IMR-90 (cell line): ENCODE data around the gene SLC22A4. TPM values are rescaled to one million over a fixed set of nuclear protein-coding genes. Genes with fewer than 3 reads are reported as not detected.

Experiments used
- ATAC-seq: fragments of 200-7000 bp; cut with Tn5 transposase; 2 replicates; pipeline ENCODE4 v1.9.1; 2020; ENCODE audit warnings: low read depth, mild to moderate bottlenecking, moderate library complexity
- BruUV-seq: library from RNA; stranded (reverse); fragments of 400-500 nt; replicated peaks from 2 replicates; lab custom pipeline; 2021; lab: Mats Ljungman, UMichigan
- CTCF ChIA-PET: fragments of 300-600 bp; formaldehyde crosslinking; extraction: SDS; loops from one replicate; lab custom pipeline; 2021; ENCODE audit warnings: antibody characterized with exemption; lab: Yijun Ruan, JAX
- POLR2A ChIA-PET: fragments of 300-600 bp; sonication (Branson Sonifier 250); formaldehyde crosslinking; loops from one replicate; lab custom pipeline; 2022; ENCODE audit warnings: antibody characterized with exemption; ENCODE audit not compliant: unreplicated experiment; lab: Charles Lee
- DNase-seq: peaks from one replicate; pipeline ENCODE4 v3.0.0; 2013
- H2AFZ ChIP-seq: replicated peaks from 2 replicates; pipeline ENCODE3; 2013; ENCODE audit warnings: low read length, mild to moderate bottlenecking; ENCODE audit not compliant: poor library complexity
- H2AK5ac ChIP-seq: 2 replicates; pipeline ENCODE4 v1.6.1; 2013; ENCODE audit warnings: low read depth, low read length, inconsistent platforms
- H2AK9ac ChIP-seq: replicated peaks from 2 replicates; pipeline ENCODE3; 2013; ENCODE audit warnings: mild to moderate bottlenecking, low read depth, low read length, moderate library complexity; ENCODE audit not compliant: poor library complexity
- H2BK120ac ChIP-seq: 2 replicates; pipeline ENCODE4 v1.6.1; 2013; ENCODE audit warnings: low read depth, low read length, inconsistent platforms
- H2BK15ac ChIP-seq: 3 replicates; pipeline ENCODE4 v1.6.1; 2013; ENCODE audit warnings: low read depth, low read length, inconsistent platforms
- H2BK20ac ChIP-seq: 2 replicates; pipeline ENCODE4 v1.6.1; 2013; ENCODE audit warnings: low read depth, mild to moderate bottlenecking, inconsistent platforms, low read length, moderate library complexity
- H2BK5ac ChIP-seq: 2 replicates; pipeline ENCODE4 v1.6.1; 2013; ENCODE audit warnings: mild to moderate bottlenecking, low read depth, low read length, inconsistent platforms; ENCODE audit not compliant: poor library complexity, severe bottlenecking
- H3K14ac ChIP-seq: replicated peaks from 2 replicates; pipeline ENCODE4 v1.6.1; 2013; ENCODE audit warnings: low read depth, low read length, inconsistent platforms
- H3K18ac ChIP-seq: 2 replicates; pipeline ENCODE4 v1.6.1; 2013; ENCODE audit warnings: low read depth, low read length, control low read depth
- H3K23ac ChIP-seq: 2 replicates; pipeline ENCODE4 v1.6.1; 2013; ENCODE audit warnings: low read depth, low read length, inconsistent platforms
- H3K27ac ChIP-seq: 2 replicates; pipeline ENCODE4 v1.5.1; 2013; ENCODE audit warnings: mild to moderate bottlenecking, control low read depth, low read length; ENCODE audit not compliant: insufficient read depth
- H3K27me3 ChIP-seq: 2 replicates; pipeline ENCODE4 v1.6.1; 2013; ENCODE audit warnings: low read length; ENCODE audit not compliant: control insufficient read depth, insufficient read depth
- H3K36me3 ChIP-seq: 2 replicates; pipeline ENCODE4 v1.6.1; 2013; ENCODE audit warnings: low read length, mixed read lengths; ENCODE audit not compliant: control insufficient read depth, insufficient read depth
- H3K4ac ChIP-seq: 2 replicates; pipeline ENCODE4 v1.6.1; 2013; ENCODE audit warnings: low read depth, low read length, inconsistent platforms
- H3K4me1 ChIP-seq: 2 replicates; pipeline ENCODE4 v1.6.1; 2013; ENCODE audit warnings: low read length, mixed read lengths; ENCODE audit not compliant: control insufficient read depth, insufficient read depth
- H3K4me2 ChIP-seq: 2 replicates; pipeline ENCODE4 v1.6.1; 2013; ENCODE audit warnings: low read depth, mild to moderate bottlenecking, control low read depth, low read length, moderate library complexity
- H3K4me3 ChIP-seq: 2 replicates; pipeline ENCODE4 v1.5.1; 2013; ENCODE audit warnings: low read depth, mild to moderate bottlenecking, control low read depth, low read length, moderate library complexity; ENCODE audit not compliant: insufficient read depth
- H3K56ac ChIP-seq: 2 replicates; pipeline ENCODE4 v1.6.1; 2013; ENCODE audit warnings: low read length, inconsistent platforms; ENCODE audit not compliant: insufficient read depth; ENCODE audit errors: extremely low read depth
- H3K79me1 ChIP-seq, 2 experiments: 2 replicates each; pipeline ENCODE4 v1.6.1; 2013; ENCODE audit warnings: low read length in 2 of 2, inconsistent platforms in 1 of 2, low read depth in 1 of 2
- H3K9ac ChIP-seq: 2 replicates; pipeline ENCODE4 v1.6.1; 2013; ENCODE audit warnings: low read depth, low read length, control low read depth
- H3K9me1 ChIP-seq: 2 replicates; pipeline ENCODE4 v1.6.1; 2013; ENCODE audit warnings: low read length, inconsistent platforms; ENCODE audit not compliant: insufficient read depth
- H3K9me3 ChIP-seq: 2 replicates; pipeline ENCODE4 v1.6.1; 2013; ENCODE audit warnings: low read length; ENCODE audit not compliant: control insufficient read depth, insufficient read depth
- H4K20me1 ChIP-seq: 2 replicates; pipeline ENCODE4 v1.6.1; 2013; ENCODE audit warnings: low read length, inconsistent platforms; ENCODE audit not compliant: insufficient read depth
- H4K5ac ChIP-seq: 2 replicates; pipeline ENCODE4 v1.6.1; 2013; ENCODE audit warnings: mild to moderate bottlenecking, low read depth, low read length, control low read depth
- H4K8ac ChIP-seq, 2 experiments: 2 replicates each; pipeline ENCODE4 v1.6.1; 2013; ENCODE audit warnings: low read depth in 2 of 2, low read length in 2 of 2, control low read depth in 1 of 2, inconsistent platforms in 1 of 2
- H4K91ac ChIP-seq: 2 replicates; pipeline ENCODE4 v1.6.1; 2013; ENCODE audit warnings: low read depth, low read length, inconsistent platforms; ENCODE audit not compliant: insufficient read depth
- BHLHE40 ChIP-seq: fragments of 150-350 bp; IDR thresholded peaks from 2 replicates; pipeline ENCODE4 v1.6.1; 2016; ENCODE audit warnings: mild to moderate bottlenecking, low read depth, low read length
- CEBPB ChIP-seq: IDR thresholded peaks from 2 replicates; pipeline ENCODE4 v1.6.1; 2012; ENCODE audit warnings: low read depth, low read length, improper control_type of control experiment
- CHD1 ChIP-seq: IDR thresholded peaks from 2 replicates; pipeline ENCODE4 v1.6.1; 2012; ENCODE audit warnings: low read depth, low read length, improper control_type of control experiment
- CTCF ChIP-seq: conservative IDR thresholded peaks from 2 replicates; pipeline ENCODE4 v1.5.1; 2012; ENCODE audit warnings: mild to moderate bottlenecking, low read depth, low read length, improper control_type of control experiment
- ELK1 ChIP-seq: fragments of 150-350 bp; IDR thresholded peaks from 2 replicates; pipeline ENCODE4 v1.6.1; 2016; ENCODE audit warnings: low read depth, mild to moderate bottlenecking, low read length, moderate library complexity, borderline replicate concordance
- FOS ChIP-seq: fragments of 150-350 bp; IDR thresholded peaks from 2 replicates; pipeline ENCODE4 v1.6.1; 2016; ENCODE audit warnings: low read depth, low read length
- MAFK ChIP-seq: IDR thresholded peaks from 2 replicates; pipeline ENCODE4 v1.6.1; 2012; ENCODE audit warnings: low read depth, low read length, improper control_type of control experiment
- MAZ ChIP-seq: IDR thresholded peaks from 2 replicates; pipeline ENCODE4 v1.6.1; 2012; ENCODE audit warnings: low read depth, mild to moderate bottlenecking, low read length, improper control_type of control experiment, moderate library complexity, borderline replicate concordance
- POLR2A ChIP-seq: IDR thresholded peaks from 2 replicates; pipeline ENCODE4 v1.6.1; 2012; ENCODE audit warnings: mild to moderate bottlenecking, low read depth, low read length
- RAD21 ChIP-seq: IDR thresholded peaks from 2 replicates; pipeline ENCODE4 v1.6.1; 2012; ENCODE audit warnings: low read length, improper control_type of control experiment
- RCOR1 ChIP-seq: IDR thresholded peaks from 2 replicates; pipeline ENCODE4 v1.6.1; 2012; ENCODE audit warnings: mild to moderate bottlenecking, low read length, improper control_type of control experiment; ENCODE audit not compliant: insufficient replicate concordance
- RFX5 ChIP-seq: IDR thresholded peaks from 2 replicates; pipeline ENCODE4 v1.8.0; 2012; ENCODE audit warnings: low read depth, mild to moderate bottlenecking, low read length, moderate library complexity
- SMC3 ChIP-seq: fragments of 150-350 bp; IDR thresholded peaks from 2 replicates; pipeline ENCODE4 v1.6.1; 2016; ENCODE audit warnings: low read depth, mild to moderate bottlenecking, antibody characterized with exemption, low read length, moderate library complexity
- USF2 ChIP-seq: fragments of 150-350 bp; IDR thresholded peaks from 2 replicates; pipeline ENCODE4 v1.6.1; 2017; ENCODE audit warnings: mild to moderate bottlenecking, antibody characterized with exemption, low read length, low read depth
- WGBS, 2 experiments: methylation state at CpG; one replicate each; pipeline versions ENCODE4 v1.1.5 to v1.1.7; 2013; ENCODE audit warnings: missing lambda C conversion rate in 2 of 2; ENCODE audit not compliant: insufficient read length in 1 of 2; ENCODE audit errors: extremely low coverage in 2 of 2; 5-methylcytosine and 5-hydroxymethylcytosine counted together
- dilution Hi-C: fragments of 300-500 bp; cut with HindIII; formaldehyde crosslinking; loops from one replicate; pipeline ENCODE4 v1.14.3; 2018; ENCODE audit warnings: low sequenced_read_pairs; ENCODE audit not compliant: unreplicated experiment
- in situ Hi-C: fragments of 300-500 bp; cut with MboI; formaldehyde crosslinking; loops from 3 replicates; pipeline ENCODE4 v1.14.3; 2019; ENCODE audit warnings: low sequenced_read_pairs, inconsistent platforms, mixed read lengths
- intact Hi-C: fragments of 100-400 bp; cut with micrococcal nuclease; formaldehyde crosslinking; loops from 2 replicates; pipeline ENCODE4 v1.10.0; 2022
- polyA plus RNA-seq, 3 experiments: library from polyadenylated mRNA; depleted of rRNA; stranded (reverse); fragments of >200 nt; gene quantifications; 2 replicates each; pipeline ENCODE4 v1.2.3, GENCODE V29; 2012; ENCODE audit warnings: low replicate concordance in 1 of 3
- total RNA-seq: library from RNA; depleted of rRNA; stranded (reverse); fragments of >200 nt; gene quantifications from 2 replicates; pipeline ENCODE4 v1.2.3, GENCODE V29; 2012

The SLC22A4 gene
- total and polyA plus RNA-seq, 2 of the 4 experiments (the other 2 are of a cell fraction), result 2.6 to 3.2 TPM

- no peak overlapping the region for H2AFZ ChIP-seq
- no peak overlapping the region for H3K4me2 ChIP-seq
- no peak overlapping the region for H2BK15ac ChIP-seq
- POLR2A ChIA-PET, result no interaction called here
- H3K4me3 ChIP-seq, result no peak overlapping the region
- no peak overlapping the region for H3K9ac ChIP-seq
- H3K27ac ChIP-seq, result no peak overlapping the region
- in situ Hi-C loops, result no loop called here
- peaks cover 3% of the 10 kb centered on the region for H4K20me1 ChIP-seq
- H4K91ac ChIP-seq, result no peak overlapping the region
- H3K23ac ChIP-seq, result no peak overlapping the region
- H3K79me1 ChIP-seq, result peaks cover 5 to 33% of the 10 kb centered on the region in 2 experiments; a peak in 3 of 4 replicates
- DNase-seq, result peak; percentile 39
- intact Hi-C loops, result no loop called here
- H2AK9ac ChIP-seq, result no peak overlapping the region
- no peak overlapping the region for H3K14ac ChIP-seq
- H3K18ac ChIP-seq, result no peak overlapping the region
- H4K5ac ChIP-seq, result no peak overlapping the region
- no peak overlapping the region for H2BK20ac ChIP-seq
- 51% methylated on average over 15 of the region's 37 CpGs; no CpG with 5 or more reads in 1 of the 2 experiments for WGBS, 2 experiments
- H2BK5ac ChIP-seq, result no peak overlapping the region
- dilution Hi-C loops, result no loop called here
- CTCF ChIA-PET, result interaction anchor here (0.7 to 1.4 kb wide), 4 partner anchors 9 to 43 kb away, joined by 3 to 4 read pairs (median 3); no protein-coding TSS in a partner anchor
- H3K36me3 ChIP-seq, result peaks cover 50% of the 10 kb centered on the region
- H3K56ac ChIP-seq, result no peak overlapping the region
- no TSS peak for BruUV-seq
- H3K27me3 ChIP-seq, result no peaks in the 10 kb centered on the region
- H3K4ac ChIP-seq, result no peak overlapping the region
- H3K4me1 ChIP-seq, result peaks cover 24% of the 10 kb centered on the region
- no peak overlapping the region for H2AK5ac ChIP-seq
- no peak overlapping the region for H2BK120ac ChIP-seq
- no peaks in the 10 kb centered on the region for H3K9me3 ChIP-seq
- no peak overlapping the region for H4K8ac ChIP-seq
- no peak for ATAC-seq
- peaks cover 26% of the 10 kb centered on the region for H3K9me1 ChIP-seq
- TF ChIP-seq CEBPB (no peak), MAFK (no peak), USF2 (no peak), POLR2A (no peak), BHLHE40 (no peak), MAZ (peak; percentile 42; the same call in 1 of the 2 replicates), SMC3 (peak; percentile 65), ELK1 (no peak), FOS (no peak), CTCF (peak; percentile 72), CHD1 (no peak), RAD21 (peak; percentile 66), RFX5 (no peak), RCOR1 (no peak)
Measured at GRCh38 chr5:132272311-132273210, 21.6 kb upstream of the SLC22A4 start.
